GM21529 (cell line): ENCODE measurements around the gene ABCB8.
A peak's percentile ranks its signal among the peaks of the same experiment; 100 is the strongest.

Experiments used
- ATAC-seq: cut with Tn5 transposase; IDR thresholded peaks from one replicate; pipeline ENCODE4 v1.9.1; 2021; ENCODE audit not compliant: unreplicated experiment

ABCB8 gene

GRCh38 chr7:151085329-151085690 lies 57.1 kb downstream of the ABCB8 start:
- no peak for ATAC-seq

- ATAC-seq = peak; percentile 43
These were observed 57.7 kb downstream of the ABCB8 start, which contains the start of gene AGAP3 for GRCh38 chr7:151085691-151086620. TSS of gene AGAP3 (plus strand) at chr7:151086475. CDS start at chr7:151086742, 267 bp downstream.

- no peak for ATAC-seq
These were observed 58.6 kb downstream of the ABCB8 start for GRCh38 chr7:151086802-151087244.

- ATAC-seq = peak; percentile 27
These were observed 59.2 kb downstream of the ABCB8 start for GRCh38 chr7:151087245-151088018.

- no peak for ATAC-seq
These were observed 60.0 kb downstream of the ABCB8 start for GRCh38 chr7:151088019-151088855.

- no peak for ATAC-seq
These were observed 60.8 kb downstream of the ABCB8 start for GRCh38 chr7:151088856-151089699.

GRCh38 chr7:151089893-151090730 lies 61.9 kb downstream of the ABCB8 start:
- no peak for ATAC-seq

GRCh38 chr7:151091003-151091402 lies 62.8 kb downstream of the ABCB8 start:
- ATAC-seq = no peak

GRCh38 chr7:151091431-151091830 lies 63.2 kb downstream of the ABCB8 start:
- ATAC-seq = no peak

- no peak for ATAC-seq
These were observed 63.7 kb downstream of the ABCB8 start for GRCh38 chr7:151091988-151092387.

GRCh38 chr7:151093748-151094147 lies 65.5 kb downstream of the ABCB8 start:
- ATAC-seq = no peak

GRCh38 chr7:151094675-151095074 lies 66.4 kb downstream of the ABCB8 start:
- no peak for ATAC-seq

- no peak for ATAC-seq
These were observed 67.0 kb downstream of the ABCB8 start for GRCh38 chr7:151095123-151095797.

- ATAC-seq = no peak
These were observed 67.7 kb downstream of the ABCB8 start for GRCh38 chr7:151095828-151096475.
